H9 (cell line): ENCODE results near the gene DTWD2. TPM values are rescaled to one million over a fixed set of nuclear protein-coding genes. Genes with fewer than 3 reads are reported as not detected.
A peak's percentile ranks its signal among the peaks of the same experiment; 100 is the strongest.

Experiments used
- DNase-seq: peaks from one replicate; pipeline ENCODE4 v3.0.0-alpha.2; 2017
- H2AFZ ChIP-seq: one replicate; pipeline ENCODE4 v1.6.1; 2013; ENCODE audit warnings: mild to moderate bottlenecking, low read length, control low read depth, moderate library complexity
- H2AK5ac ChIP-seq: 2 replicates; pipeline ENCODE4 v1.6.1; 2013; ENCODE audit warnings: low read length, control low read depth, mixed read lengths; ENCODE audit not compliant: insufficient read length
- H2BK120ac ChIP-seq: one replicate; pipeline ENCODE4 v1.6.1; 2013; ENCODE audit warnings: low read depth, mild to moderate bottlenecking, low read length, control low read depth, inconsistent platforms; ENCODE audit not compliant: poor library complexity, severe bottlenecking
- H2BK12ac ChIP-seq: 2 replicates; pipeline ENCODE4 v1.6.1; 2013; ENCODE audit warnings: low read length, control low read depth, mixed read lengths, low read depth; ENCODE audit not compliant: insufficient read length
- H2BK15ac ChIP-seq: 2 replicates; pipeline ENCODE4 v1.6.1; 2013; ENCODE audit warnings: low read depth, low read length, control low read depth
- H2BK20ac ChIP-seq: one replicate; pipeline ENCODE4 v1.6.1; 2013; ENCODE audit warnings: low read depth, mild to moderate bottlenecking, low read length, control low read depth, inconsistent platforms; ENCODE audit not compliant: poor library complexity, severe bottlenecking
- H2BK5ac ChIP-seq: 2 replicates; pipeline ENCODE4 v1.6.1; 2013; ENCODE audit warnings: low read length, control low read depth, mixed read lengths; ENCODE audit not compliant: insufficient read length
- H3K14ac ChIP-seq: 2 replicates; pipeline ENCODE4 v1.6.1; 2013; ENCODE audit warnings: low read length, control low read depth; ENCODE audit not compliant: insufficient read depth
- H3K18ac ChIP-seq: 2 replicates; pipeline ENCODE4 v1.6.1; 2013; ENCODE audit warnings: low read depth, mild to moderate bottlenecking, mixed read lengths, low read length, control low read depth; ENCODE audit not compliant: insufficient read length
- H3K23ac ChIP-seq: 2 replicates; pipeline ENCODE4 v1.6.1; 2013; ENCODE audit warnings: low read length, control low read depth, mixed read lengths, low read depth; ENCODE audit not compliant: insufficient read length
- H3K23me2 ChIP-seq: 2 replicates; pipeline ENCODE4 v1.6.1; 2013; ENCODE audit warnings: low read depth, mild to moderate bottlenecking, mixed read lengths, low read length, control low read depth; ENCODE audit not compliant: insufficient read length, poor library complexity, severe bottlenecking
- H3K27ac ChIP-seq: 2 replicates; pipeline ENCODE4 v1.5.1; 2013; ENCODE audit warnings: low read length, control low read depth, mixed read lengths, low read depth; ENCODE audit not compliant: insufficient read length
- H3K27me3 ChIP-seq: 2 replicates; pipeline ENCODE4 v1.6.1; 2013; ENCODE audit warnings: low read length, control low read depth, inconsistent platforms; ENCODE audit not compliant: insufficient read depth
- H3K4ac ChIP-seq: 2 replicates; pipeline ENCODE4 v1.6.1; 2013; ENCODE audit warnings: low read depth, mild to moderate bottlenecking, control low read depth, inconsistent platforms, low read length, moderate library complexity
- H3K4me1 ChIP-seq: 2 replicates; pipeline ENCODE4 v1.6.1; 2013; ENCODE audit warnings: low read length, control low read depth, inconsistent platforms; ENCODE audit not compliant: insufficient read depth
- H3K4me2 ChIP-seq: 2 replicates; pipeline ENCODE4 v1.6.1; 2013; ENCODE audit warnings: low read length, control low read depth, mixed read lengths; ENCODE audit not compliant: insufficient read length, insufficient read depth
- H3K56ac ChIP-seq: 2 replicates; pipeline ENCODE4 v1.6.1; 2013; ENCODE audit warnings: low read depth, mild to moderate bottlenecking, mixed read lengths, low read length, control low read depth; ENCODE audit not compliant: insufficient read length
- H3K79me1 ChIP-seq: 2 replicates; pipeline ENCODE4 v1.6.1; 2013; ENCODE audit warnings: low read depth, mild to moderate bottlenecking, moderate library complexity, low read length, control low read depth, inconsistent platforms; ENCODE audit not compliant: insufficient read depth, poor library complexity, severe bottlenecking
- H3K79me2 ChIP-seq: 2 replicates; pipeline ENCODE4 v1.6.1; 2013; ENCODE audit warnings: low read length, control low read depth, inconsistent platforms; ENCODE audit not compliant: insufficient read depth
- H3K9ac ChIP-seq: 2 replicates; pipeline ENCODE4 v1.6.1; 2013; ENCODE audit warnings: low read length, control low read depth, mixed read lengths; ENCODE audit not compliant: insufficient read length; ENCODE audit errors: extremely low read depth
- H3K9me3 ChIP-seq: one replicate; pipeline ENCODE4 v1.6.1; 2013; ENCODE audit warnings: low read depth, low read length, inconsistent platforms; ENCODE audit not compliant: control insufficient read depth
- H3T11ph ChIP-seq: one replicate; pipeline ENCODE4 v1.6.1; 2013; ENCODE audit warnings: mild to moderate bottlenecking, low read length, control low read depth, inconsistent platforms
- H4K20me1 ChIP-seq: one replicate; pipeline ENCODE4 v1.6.1; 2013; ENCODE audit not compliant: control insufficient read depth, insufficient read length, insufficient read depth
- H4K5ac ChIP-seq: 2 replicates; pipeline ENCODE4 v1.6.1; 2013; ENCODE audit warnings: low read depth, mild to moderate bottlenecking, mixed read lengths, low read length, control low read depth; ENCODE audit not compliant: insufficient read length
- H4K8ac ChIP-seq: replicated peaks from 2 replicates; pipeline ENCODE4 v1.6.1; 2013; ENCODE audit warnings: low read length, control low read depth, mixed read lengths, low read depth; ENCODE audit not compliant: insufficient read length
- H4K91ac ChIP-seq: 2 replicates; pipeline ENCODE4 v1.6.1; 2013; ENCODE audit warnings: low read depth, mild to moderate bottlenecking, moderate library complexity, mixed read lengths, low read length, control low read depth; ENCODE audit not compliant: insufficient read length
- H3K27ac Mint-ChIP-seq, 3 experiments: 2 replicates in 2 of 3; 3 replicates in 1 of 3; pipeline ENCODE4 v1.8.0; 2020 to 2021; ENCODE audit warnings: mixed read lengths in 3 of 3, mild to moderate bottlenecking in 1 of 3, moderate library complexity in 1 of 3
- H3K27me3 Mint-ChIP-seq: 2 replicates; pipeline ENCODE4 v1.8.0; 2021; ENCODE audit warnings: low read depth, mild to moderate bottlenecking, moderate library complexity, mixed read lengths
- H3K36me3 Mint-ChIP-seq, 3 experiments: 2 replicates in 2 of 3; 3 replicates in 1 of 3; pipeline ENCODE4 v1.8.0; 2020 to 2021; ENCODE audit warnings: low read depth in 3 of 3, mixed read lengths in 3 of 3; ENCODE audit not compliant: insufficient read depth in 1 of 3
- H3K4me1 Mint-ChIP-seq, 2 experiments: 2 replicates each; pipeline ENCODE4 v1.8.0; 2020; ENCODE audit warnings: mixed read lengths in 2 of 2
- H3K4me3 Mint-ChIP-seq, 2 experiments: 2 replicates in 1 of 2; 3 replicates in 1 of 2; pipeline ENCODE4 v1.8.0; 2020 to 2021; ENCODE audit warnings: mild to moderate bottlenecking in 2 of 2, mixed read lengths in 2 of 2, moderate library complexity in 1 of 2
- H3K9me3 Mint-ChIP-seq, 2 experiments: 2 replicates in 1 of 2; 3 replicates in 1 of 2; pipeline ENCODE4 v1.8.0; 2020; ENCODE audit warnings: mild to moderate bottlenecking in 2 of 2, mixed read lengths in 2 of 2, moderate library complexity in 1 of 2
- CTCF ChIP-seq: fragments of 200-600 bp; sonication (generic); conservative IDR thresholded peaks from 3 replicates; pipeline ENCODE4 v1.8.0; 2021; ENCODE audit warnings: antibody characterized with exemption, mild to moderate bottlenecking
- WGBS: extraction: QIAGEN DNeasy Blood & Tissue Kit; methylation state at CpG from one replicate; pipeline ENCODE4 v1.1.7; 2013; ENCODE audit warnings: missing lambda C conversion rate, low lambda C conversion rate, mixed read lengths; ENCODE audit not compliant: insufficient read length; ENCODE audit errors: extremely low coverage; 5-methylcytosine and 5-hydroxymethylcytosine counted together
- total RNA-seq: library from RNA; stranded (reverse); gene quantifications from 2 replicates; pipeline ENCODE4 v1.2.1, GENCODE V29; 2021

Gene DTWD2
- total RNA-seq, 1 experiment from 2014 or later, result 10.8 TPM

- Histone ChIP-seq H3K14ac (no peak overlapping the region), H3K27ac (no peak overlapping the region), H3K9me3 (no peaks in the 10 kb centered on the region), H4K5ac (no peak overlapping the region), H2BK120ac (no peak overlapping the region), H3K56ac (no peak overlapping the region), H2BK15ac (no peak overlapping the region), H3K9ac (no peak overlapping the region), H2AK5ac (no peak overlapping the region), H2BK20ac (no peak overlapping the region), H2BK5ac (no peak overlapping the region), H2BK12ac (no peak overlapping the region), H3K23me2 (no peaks in the 10 kb centered on the region), H3K23ac (no peak overlapping the region), H3K79me1 (no peaks in the 10 kb centered on the region), H3K4me2 (no peak overlapping the region), H3K27me3 (no peaks in the 10 kb centered on the region), H4K20me1 (no peaks in the 10 kb centered on the region), H4K91ac (no peak overlapping the region), H4K8ac (no peak overlapping the region), H3T11ph (no peak overlapping the region), H3K18ac (no peak overlapping the region), H3K4me1 (no peaks in the 10 kb centered on the region; the same call in 1 of the 2 replicates), H3K79me2 (no peaks in the 10 kb centered on the region), H2AFZ (no peak overlapping the region), H3K4ac (no peak overlapping the region)
- Mint-ChIP-seq H3K27ac (0 out of 7 replicates have a peak overlapping the region, but pooled peaks of 1 of the 3 experiments have one; percentile 13), H3K4me3 (no peak overlapping the region), H3K9me3 (no peaks in the 10 kb centered on the region; a peak in 2 of 5 replicates), H3K36me3 (peaks cover 0 to 6% (median 4%) of the 10 kb centered on the region in 3 experiments; a peak in 4 of 7 replicates), H3K4me1 (peaks cover 5 to 12% of the 10 kb centered on the region in 2 experiments), H3K27me3 (no peaks in the 10 kb centered on the region; the same call in 1 of the 2 replicates)
- no peak for DNase-seq
- no CpG with 5 or more reads among the region's 2 CpGs for WGBS
- no peak for TF ChIP-seq CTCF
Measured at GRCh38 chr5:118802335-118802734, 186.0 kb downstream of the DTWD2 start.
